IPS DF 19.7 (cell line): ENCODE measurements around the gene SLC6A6.

Experiments used
- DNase-seq: peaks from one replicate; pipeline ENCODE4 v3.0.0-alpha.2; 2013; ENCODE audit warnings: low read depth, low spot score

The SLC6A6 gene

GRCh38 chr3:14487821-14488220 lies 85.4 kb downstream of the SLC6A6 start:
- DNase-seq, result no peak

GRCh38 chr3:14488286-14489041 lies 86.1 kb downstream of the SLC6A6 start:
- no peak for DNase-seq

- DNase-seq, result no peak
These were observed 87.2 kb downstream of the SLC6A6 start for GRCh38 chr3:14489641-14490040.

GRCh38 chr3:14490255-14490654 lies 87.8 kb downstream of the SLC6A6 start:
- DNase-seq, result no peak

- no peak for DNase-seq
These were observed 88.4 kb downstream of the SLC6A6 start for GRCh38 chr3:14490831-14491230.

- DNase-seq, result no peak
These were observed 89.2 kb downstream of the SLC6A6 start for GRCh38 chr3:14491396-14492190.

- no peak for DNase-seq
These were observed 90.8 kb downstream of the SLC6A6 start for GRCh38 chr3:14492948-14493881.

GRCh38 chr3:14494279-14494972 lies 92.0 kb downstream of the SLC6A6 start:
- no peak for DNase-seq

GRCh38 chr3:14494973-14495300 lies 92.5 kb downstream of the SLC6A6 start:
- DNase-seq, result no peak

- DNase-seq, result no peak
These were observed 93.9 kb downstream of the SLC6A6 start for GRCh38 chr3:14496351-14496750.

GRCh38 chr3:14497321-14497720 lies 94.9 kb downstream of the SLC6A6 start:
- DNase-seq, result peak; percentile 30

- DNase-seq, result no peak
These were observed 100.1 kb downstream of the SLC6A6 start for GRCh38 chr3:14502472-14502871.

- no peak for DNase-seq
These were observed 100.8 kb downstream of the SLC6A6 start for GRCh38 chr3:14503033-14503705.

GRCh38 chr3:14503706-14504065 lies 101.3 kb downstream of the SLC6A6 start:
- DNase-seq, result no peak

GRCh38 chr3:14505001-14505802 lies 102.8 kb downstream of the SLC6A6 start:
- no peak for DNase-seq

- no peak for DNase-seq
These were observed 103.5 kb downstream of the SLC6A6 start for GRCh38 chr3:14505803-14506500.

- DNase-seq, result no peak
These were observed 104.4 kb downstream of the SLC6A6 start for GRCh38 chr3:14506626-14507304.

- no peak for DNase-seq
These were observed 104.9 kb downstream of the SLC6A6 start for GRCh38 chr3:14507305-14507741.
